Measurements from ENCODE around the gene TFCP2.

GRCh38 chr12:51205350-51205749 lies 32.4 kb upstream of the TFCP2 start:
- TF ChIP-seq POLR2A (IDR thresholded peaks at IDR 0.05; ENCODE audit: low read depth, low read length) (no peak), POLR2AphosphoS5 (IDR thresholded peaks at IDR 0.05; ENCODE audit: low read depth, low read length) (no peak), TAF1 (IDR thresholded peaks at IDR 0.05; ENCODE audit: borderline replicate concordance, low read depth, low read length) (no peak)
